NCI-H510A (cell line): ENCODE measurements around the gene SCFD2.
A peak's percentile ranks its signal among the peaks of the same experiment; 100 is the strongest.

Experiments
- DNase-seq: peaks from one replicate; lab custom pipeline; 2025; lab: John Stamatoyannopoulos, UW

SCFD2 gene

DNA sequence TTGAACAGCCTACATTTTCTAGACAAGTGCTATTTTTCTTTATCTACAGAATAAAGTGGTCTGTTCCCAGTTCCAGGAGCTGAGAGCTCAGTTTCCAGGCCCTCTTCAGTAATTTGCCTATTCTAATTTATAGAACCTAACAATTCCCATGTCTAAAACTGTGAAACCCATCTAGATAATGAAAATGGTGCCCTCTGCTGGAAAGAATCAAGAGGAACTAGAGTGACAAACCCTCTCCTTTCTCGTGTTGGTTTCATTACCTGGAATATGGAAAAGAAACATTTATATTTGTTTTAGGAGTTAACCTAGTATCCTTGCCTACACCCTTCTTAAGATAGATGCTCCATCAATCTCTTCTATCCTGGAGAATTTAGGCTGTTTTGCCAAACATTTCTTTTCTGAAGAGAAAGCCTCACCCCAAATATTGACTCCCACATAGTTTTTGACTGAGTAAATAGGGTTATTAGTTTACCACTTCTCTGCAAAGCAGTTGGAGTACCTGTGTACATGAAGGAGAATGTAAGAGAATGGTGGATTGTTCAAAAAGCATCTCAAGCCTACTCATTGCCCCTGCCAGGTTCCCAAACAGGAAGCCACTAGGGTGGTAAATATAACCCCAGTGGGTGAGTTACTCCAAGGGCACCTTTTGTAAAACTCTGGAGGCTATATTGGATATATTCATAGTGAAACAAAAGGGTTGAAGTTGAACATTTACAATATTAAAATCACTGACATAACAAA is 382.1 kb downstream of the SCFD2 start:
- DNase-seq: peak; percentile 48

DNA sequence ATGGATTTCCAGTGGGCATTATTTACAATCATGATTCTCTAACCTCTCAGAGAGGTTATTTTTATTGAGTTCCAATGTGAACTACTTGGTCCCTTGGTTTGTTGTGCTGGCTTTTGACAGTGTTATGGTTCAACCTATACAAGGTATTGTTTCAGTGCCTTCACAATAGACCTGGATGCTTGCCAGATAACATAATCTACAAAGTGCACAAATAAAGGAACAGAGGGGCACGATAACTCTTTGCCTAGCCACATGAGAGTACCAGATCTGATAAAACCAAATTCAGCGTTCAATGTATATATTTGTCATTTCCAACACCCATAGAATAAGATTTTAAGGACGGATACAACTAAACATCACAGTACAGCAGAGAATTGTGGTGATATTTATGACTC is 382.9 kb downstream of the SCFD2 start:
- no peak for DNase-seq

DNA sequence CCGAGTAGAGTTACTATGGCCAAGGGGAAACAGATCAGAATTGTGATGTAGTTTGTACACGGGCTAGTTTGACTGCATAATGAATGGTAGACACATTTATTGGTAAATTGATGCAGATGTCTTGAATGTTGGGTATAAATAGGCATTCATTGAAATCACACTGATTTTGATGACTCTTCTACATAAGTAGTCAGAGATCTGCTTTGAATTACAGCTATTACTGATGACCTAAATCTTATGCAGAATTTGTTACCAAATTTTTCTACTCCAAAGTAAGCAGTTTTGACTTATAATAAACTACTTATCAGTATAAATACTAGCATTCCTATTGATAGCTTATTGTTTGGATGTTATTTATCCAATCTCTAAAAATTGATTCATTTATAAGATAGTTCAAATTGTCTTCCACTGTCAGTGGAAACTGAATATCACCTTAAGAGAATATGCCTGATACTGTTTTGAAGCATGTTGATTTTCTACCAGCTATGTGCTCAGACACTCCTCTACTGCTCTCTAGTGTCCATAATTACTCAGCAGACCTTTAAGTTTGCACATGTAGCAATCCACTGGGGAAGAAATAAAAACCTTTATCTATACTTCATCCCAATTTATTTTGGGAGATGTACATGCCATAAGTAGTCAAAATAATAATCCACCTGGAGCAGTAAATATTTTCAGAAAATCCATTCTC is 383.5 kb downstream of the SCFD2 start:
- peak; percentile 9 for DNase-seq

DNA sequence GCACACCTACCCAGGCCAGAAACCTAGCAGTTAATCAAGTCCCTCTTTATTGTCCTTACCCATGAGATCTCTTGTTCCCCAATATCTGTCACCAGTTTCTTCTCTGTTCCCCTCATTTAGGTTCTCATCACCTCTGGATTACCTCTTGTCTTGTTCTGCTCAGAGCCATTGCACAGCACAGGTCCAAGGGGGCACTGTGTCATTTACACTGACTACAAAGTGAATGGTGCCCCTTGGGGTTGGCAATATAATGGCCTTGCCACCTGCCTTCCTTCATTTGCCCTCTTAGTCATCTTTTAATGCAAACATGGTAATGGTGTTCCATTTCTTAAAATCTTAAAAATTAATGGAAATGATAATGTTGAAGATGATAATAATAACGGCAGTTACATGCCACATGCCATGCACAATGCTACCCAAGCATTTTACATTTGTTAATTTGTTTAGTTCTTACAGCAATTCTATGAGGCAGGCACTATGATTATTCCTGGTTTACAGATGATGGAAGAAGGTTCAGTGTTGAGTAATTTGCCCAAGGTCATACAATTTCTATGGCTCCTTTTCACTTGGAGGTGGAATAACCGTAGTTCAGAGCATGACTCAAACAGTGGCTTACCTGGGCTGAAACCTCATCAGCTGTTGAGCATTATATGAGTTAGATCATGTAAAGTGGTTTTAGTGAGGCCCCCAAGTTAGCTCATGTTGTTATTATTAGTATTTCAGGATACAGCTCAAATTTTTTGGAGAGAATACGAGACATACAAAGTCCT is 385.9 kb downstream of the SCFD2 start:
- DNase-seq: no peak

DNA sequence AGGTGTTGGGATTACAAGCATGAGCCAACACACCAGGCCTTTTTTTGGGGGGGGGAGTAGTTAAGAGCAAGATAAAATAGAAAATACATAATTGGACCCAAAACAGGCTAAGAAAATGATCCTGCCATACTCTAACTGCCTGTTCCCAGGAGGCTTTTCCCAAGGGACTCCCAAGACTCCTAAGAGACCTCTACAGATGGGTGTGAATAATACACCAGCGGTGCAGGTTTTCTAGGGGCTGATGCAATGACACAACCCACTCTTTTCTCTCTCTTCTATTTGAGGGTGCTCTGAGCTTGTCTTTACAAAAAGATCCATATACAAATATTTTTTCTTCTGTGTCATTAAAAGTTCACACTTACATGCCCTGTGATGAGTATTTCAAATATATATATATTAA is 386.8 kb downstream of the SCFD2 start:
- no peak for DNase-seq

DNA sequence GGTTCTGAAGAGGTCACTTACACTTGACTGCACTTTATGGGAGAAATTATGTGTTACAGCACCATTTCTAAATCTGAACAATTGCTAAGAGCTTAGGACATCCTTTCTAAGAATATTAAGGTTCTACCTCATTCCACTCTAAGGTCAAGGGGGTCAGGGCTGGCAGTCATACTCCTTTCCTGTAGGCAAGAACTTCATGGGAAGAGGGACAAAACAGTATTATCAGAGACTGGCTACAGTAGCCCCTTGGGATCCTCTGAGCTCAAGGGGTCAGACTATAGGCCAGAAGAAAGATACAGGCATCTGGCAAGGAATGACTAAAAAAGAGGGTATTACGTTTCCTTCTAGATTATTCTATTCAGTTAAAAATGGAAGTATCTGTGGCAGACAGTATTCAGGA is 388.6 kb downstream of the SCFD2 start:
- DNase-seq: no peak

DNA sequence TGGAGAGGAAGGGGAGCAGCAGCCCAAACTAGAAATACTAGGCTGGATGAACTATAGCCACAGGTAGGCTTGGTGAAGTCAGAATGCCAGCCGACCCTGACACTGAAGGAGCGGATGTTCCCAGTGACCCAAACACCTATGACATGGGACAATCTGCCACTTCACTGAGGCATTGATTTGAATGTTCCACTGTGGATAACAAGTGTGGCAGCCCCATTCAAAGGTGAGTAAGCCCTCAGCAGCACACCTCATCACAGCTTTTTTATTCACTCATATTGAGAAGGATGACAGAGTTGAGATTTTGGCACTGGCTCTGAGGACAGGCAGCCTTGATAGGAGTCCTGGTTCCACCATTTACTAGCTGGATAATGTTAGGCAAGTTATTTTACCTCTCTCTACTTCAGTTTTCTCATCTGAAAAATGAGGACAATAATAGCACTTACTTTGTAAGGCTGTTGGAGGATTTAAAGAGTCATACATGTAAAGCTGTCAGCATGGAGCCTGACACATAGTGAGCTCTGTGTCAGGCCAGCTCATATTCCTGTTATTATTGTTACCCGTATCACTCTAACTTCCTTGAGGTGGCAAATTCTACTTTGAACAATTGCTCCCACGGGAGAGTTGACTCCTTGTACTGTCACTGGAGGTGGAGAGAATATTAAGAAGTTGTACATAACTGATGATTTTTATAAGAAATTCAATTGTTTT is 389.2 kb downstream of the SCFD2 start:
- DNase-seq: no peak

DNA sequence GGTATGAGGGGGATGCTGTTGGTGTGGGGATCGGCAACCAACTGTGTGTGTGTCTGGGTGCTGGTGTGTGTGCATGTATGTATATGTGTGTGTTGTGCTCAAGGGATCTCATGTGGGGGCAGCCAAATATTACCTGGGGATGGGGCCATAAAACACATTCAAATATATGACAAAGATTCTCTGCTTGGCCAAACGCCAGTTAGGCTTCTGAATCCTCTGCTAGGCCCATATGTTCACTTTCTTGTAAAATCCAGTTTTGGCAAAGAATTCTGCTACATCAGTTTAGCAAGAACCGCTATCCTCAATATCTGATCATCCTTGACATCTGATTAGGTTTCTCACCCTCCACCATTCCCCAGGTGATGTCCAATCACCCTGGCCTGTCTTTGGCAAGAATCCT is 397.2 kb downstream of the SCFD2 start:
- DNase-seq: no peak

DNA sequence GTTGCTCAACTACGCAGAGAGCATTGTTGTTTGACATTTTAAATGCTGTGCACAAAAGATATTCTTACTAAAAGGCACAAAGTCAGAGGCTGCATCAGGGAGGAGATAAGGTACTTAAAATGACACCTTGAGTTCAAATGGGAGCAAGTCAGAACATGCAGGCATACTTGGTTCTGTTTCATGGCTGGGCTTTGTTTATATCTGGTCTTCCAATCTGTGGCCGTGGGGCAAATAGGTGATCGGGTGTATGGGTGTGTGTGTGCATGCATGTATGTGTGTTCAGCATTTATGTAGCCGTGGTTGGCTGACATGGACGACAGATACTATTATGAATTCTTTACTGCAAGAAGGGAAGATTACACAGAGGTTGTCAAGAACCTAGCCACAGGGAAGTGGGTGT is 397.6 kb downstream of the SCFD2 start:
- no peak for DNase-seq

DNA sequence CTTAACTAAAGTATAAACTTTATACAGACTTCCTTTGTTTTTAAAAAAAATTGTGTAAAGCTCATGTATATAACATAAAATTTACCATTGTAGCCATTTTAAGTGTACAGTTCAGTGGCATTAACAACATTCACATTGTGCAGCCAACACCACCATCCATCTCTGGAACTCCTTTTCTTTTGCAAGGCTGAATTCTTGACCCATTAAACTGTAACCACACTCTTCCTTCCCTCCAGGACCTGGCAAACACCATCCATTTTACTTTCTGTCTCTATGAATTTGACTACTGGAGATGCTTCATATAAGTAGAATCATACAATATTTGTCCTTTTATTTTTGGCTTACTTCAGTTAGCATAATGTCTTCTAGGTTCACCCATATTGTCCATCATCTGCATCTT is 399.1 kb downstream of the SCFD2 start:
- no peak for DNase-seq

DNA sequence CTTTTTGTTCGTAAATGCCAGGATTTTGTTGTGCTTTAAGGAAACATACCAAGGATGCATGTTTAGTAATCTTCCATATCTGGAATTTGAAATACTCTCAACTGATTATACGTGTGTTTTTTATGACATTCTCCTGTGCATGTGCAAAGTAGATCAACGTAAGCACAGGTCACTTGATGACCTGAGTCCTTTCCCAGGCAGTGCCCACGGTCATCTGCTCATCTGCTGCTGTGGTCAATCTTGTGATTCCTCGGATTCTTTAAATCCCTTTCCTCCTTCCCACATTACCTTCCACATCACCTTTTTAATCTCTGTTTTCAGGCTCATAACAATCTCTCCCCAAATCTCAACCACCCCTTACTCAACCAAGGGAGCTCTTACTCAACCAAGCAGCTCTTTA is 399.7 kb downstream of the SCFD2 start:
- no peak for DNase-seq

DNA sequence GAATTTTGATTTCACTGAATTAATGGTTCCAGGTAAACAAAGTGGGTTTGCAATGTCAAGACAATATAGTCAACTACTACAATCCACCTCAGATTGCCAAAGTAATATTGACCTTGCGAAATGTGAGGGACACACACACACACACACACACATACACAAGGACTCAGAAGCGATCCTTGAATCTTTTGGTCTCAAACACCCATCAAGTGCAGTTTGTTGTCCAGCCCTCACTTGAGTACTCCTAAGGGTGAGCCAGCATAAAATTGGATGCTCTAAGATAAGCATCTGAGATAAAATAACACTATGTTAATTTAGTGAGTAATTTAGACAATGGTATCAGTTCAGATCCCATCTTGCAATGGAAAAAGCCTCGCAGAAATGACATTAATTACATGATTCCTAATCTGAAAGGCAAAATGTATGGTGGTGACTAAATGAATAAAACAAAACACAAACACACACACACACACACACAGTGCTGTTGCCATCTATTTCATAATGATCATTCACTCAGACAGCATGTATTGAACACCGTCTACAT is 401.2 kb downstream of the SCFD2 start:
- no peak for DNase-seq

DNA sequence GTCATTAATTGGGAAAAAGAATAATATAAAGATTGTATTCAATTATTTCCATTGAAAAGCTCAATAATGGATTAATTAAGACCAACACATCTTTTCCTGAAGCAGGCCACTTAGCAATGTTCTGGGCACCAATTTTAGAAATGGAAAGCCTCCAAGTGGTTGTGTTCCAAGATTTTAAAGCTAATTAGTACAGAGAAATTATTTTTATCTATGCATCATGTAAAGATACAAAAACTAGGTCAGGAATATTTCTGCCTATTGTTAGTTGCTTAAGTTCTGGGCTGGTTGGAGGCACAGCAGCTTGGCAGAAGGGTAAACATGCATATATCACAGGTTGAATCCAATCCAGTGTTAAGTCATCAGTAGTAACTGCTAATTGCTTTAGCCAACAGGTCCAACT is 401.9 kb downstream of the SCFD2 start:
- DNase-seq: no peak

DNA sequence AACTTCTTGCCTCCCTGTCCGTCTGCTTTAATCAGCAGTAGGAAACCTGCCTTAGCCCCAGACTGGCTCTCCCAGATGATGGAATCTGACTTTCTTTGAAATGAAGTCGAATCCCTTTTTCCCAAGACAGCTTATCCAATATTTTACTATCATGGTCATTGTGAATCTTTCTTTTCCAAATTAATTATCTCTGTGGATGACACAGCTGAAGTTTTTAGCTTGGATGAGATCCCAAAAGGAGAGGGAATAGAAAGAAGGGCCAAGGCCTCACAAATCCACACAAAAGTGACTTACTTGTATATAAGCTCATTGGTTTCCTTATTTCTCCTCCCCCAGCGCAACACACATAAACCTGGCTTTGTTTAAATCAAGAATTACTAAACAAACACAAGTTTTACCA is 403.1 kb downstream of the SCFD2 start:
- no peak for DNase-seq

DNA sequence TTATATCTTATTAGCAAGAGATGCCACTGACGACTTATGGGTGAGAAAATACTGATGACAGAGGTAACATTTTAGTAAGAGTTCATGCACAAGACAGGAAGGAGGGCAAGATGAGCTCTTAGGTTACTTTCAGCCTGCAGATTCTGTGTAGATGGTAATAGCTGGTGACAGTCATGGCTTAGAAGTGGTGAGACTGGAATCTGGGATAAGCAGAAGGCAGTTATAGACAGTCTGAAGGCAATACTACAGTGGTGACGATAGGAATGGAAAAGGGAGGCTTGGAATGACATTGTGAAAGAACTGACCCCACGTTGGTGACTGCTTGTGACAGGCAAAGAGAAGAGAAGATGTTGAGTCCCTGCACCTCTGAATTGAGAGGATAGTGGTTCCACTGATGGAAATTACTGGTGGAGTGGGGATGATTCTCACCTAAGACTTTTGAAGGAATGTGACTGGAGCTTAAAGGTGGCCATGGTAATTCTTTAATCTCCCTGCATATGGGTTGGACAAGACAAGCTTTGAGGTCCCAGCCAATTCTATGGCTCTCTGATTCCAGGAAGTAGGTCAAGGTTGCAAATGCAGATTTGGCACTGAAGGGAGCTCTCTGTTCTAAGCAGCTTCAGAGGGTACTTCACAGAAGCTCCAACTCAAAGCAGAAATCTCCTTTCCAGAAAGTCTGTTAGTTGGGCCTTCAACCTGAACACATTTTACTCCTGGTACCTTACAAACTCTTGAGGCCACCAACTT is 404.0 kb downstream of the SCFD2 start:
- DNase-seq: no peak

DNA sequence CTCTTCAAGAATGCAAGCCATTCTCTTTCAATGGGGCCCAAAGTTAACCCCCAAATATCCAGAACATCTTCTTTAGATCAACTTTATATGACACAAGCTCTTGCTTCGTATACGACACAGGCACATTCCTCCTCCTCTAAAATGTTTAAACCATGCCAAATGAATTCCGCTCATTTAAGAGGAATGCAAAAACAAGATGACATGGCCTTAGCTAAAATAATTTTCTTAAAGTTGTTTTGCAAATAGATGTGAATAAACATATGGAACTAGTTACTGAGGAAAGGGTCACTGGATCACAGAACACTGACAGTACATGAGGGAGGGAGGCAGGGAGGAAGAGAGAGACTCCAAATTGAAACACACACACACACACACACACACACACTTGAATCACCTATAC is 406.3 kb downstream of the SCFD2 start:
- DNase-seq: no peak

DNA sequence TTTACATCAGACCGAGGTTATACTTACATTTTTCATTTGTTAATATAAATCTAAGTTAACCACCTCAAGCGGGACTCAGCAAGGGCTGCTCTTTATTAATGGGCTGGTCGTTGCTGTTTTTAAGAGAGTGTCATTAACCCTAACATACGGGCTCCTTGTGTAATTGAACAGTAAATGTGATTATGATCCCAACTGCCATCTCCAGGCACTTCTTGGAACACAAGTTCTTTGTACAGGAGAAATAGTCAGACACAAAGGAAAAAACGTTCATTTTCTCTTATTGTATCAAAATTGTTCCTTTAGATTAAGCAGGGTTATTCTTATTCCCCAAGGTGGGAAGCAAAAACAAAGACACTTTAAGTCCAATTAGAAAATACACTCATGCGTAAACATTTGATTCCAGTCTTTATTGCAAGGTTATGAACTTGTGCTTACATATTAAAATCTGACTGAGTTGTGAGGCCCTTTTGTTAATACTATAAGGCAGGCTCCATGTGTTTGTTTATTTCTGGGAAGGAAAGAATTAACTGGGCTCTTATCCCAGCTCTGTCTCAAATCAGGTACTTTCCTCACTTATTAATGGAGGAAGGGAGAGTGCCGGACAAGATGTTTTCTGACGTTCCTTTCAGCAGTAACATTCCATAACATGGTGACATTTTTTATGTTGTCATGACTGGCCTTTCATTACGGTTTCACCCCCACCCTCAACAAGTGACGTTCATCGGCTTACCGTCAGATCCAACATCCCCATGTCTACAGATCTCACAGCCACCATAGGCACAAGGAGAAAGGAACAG is 407.8 kb downstream of the SCFD2 start:
- no peak for DNase-seq

DNA sequence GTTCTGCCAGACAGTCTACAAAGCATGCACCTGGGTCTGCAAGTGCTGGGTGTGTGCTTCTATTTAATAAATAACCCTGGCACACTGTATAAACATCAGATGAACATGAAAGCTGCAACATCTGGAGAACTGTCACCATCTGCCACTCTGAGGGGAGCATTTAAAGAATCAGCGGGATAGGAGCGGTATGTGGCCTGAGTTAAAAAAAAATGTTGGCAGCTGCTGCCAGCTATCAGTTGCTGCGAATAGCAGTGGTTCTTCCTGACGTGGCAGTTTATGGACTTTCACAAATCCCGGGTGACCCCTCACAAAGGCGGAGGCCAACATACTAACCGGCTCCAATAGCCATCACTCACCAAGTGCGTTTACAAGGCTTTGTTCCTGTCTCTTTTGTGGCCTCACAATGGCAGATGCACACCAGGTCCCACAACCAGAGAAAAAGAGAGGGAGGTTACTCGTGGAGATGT is 408.6 kb downstream of the SCFD2 start:
- DNase-seq: peak; percentile 51

DNA sequence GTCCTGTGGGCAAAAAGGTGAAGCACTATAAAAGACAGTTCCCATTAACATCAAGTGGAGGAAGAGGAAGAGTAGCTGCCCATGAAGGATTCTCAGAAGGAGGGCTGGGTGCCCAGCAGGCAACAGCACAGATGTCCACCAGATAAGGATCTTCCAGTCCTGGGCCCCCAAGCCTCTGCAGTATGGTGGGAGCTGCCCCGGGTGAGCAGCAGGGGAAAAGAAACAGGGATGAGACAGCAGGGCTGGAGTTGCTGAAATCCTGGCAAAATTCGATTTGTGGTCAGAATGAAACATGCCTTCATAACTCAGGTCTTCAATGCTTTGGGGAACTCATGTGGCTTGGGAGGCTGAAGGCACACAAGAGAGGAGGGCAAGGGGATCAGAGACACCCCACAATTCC is 409.2 kb downstream of the SCFD2 start:
- no peak for DNase-seq

DNA sequence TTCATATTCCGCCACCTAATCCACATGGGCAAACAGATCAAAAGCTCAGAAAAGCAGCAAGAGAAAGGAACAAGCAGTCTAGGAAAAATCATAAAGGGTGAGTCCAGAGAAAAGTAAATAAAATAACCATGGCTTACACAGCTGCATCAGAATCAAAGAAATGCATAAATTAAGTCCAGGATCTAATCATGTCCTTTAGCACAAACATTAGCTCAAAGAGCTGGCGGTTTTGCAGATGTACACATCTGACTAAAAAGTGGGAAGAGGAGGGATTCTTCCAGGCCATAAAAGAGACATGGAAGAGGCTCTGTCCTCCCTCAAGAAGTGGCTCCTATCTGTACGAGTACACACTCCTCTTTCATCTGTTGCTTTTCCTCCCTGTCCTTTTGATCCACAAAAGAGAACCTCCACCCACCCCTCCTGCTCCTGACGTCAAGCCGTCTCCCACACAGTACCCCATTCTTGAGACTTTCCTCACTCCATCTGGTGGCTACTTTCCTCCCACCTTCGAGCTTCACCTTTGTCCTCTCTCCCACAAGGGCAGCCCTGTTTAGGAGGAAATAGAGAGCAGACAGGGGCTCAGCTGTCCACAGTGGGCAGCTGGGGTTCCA is 411.2 kb downstream of the SCFD2 start:
- DNase-seq: no peak
